A673 (cell line): ENCODE measurements around the gene FAM120AOS.

ENCODE experiments used
- EZH2 ChIP-seq: fragments of 200-600 bp; sonication (generic); IDR thresholded peaks from 2 replicates; pipeline ENCODE4 v1.6.1; 2017; ENCODE audit warnings: borderline replicate concordance, low read depth, mild to moderate bottlenecking, mixed read lengths, antibody characterized with exemption, low read length; ENCODE audit not compliant: poor library complexity, severe bottlenecking
- TF ChIP-seq, protein P1 (sequence below): fragments of 300-800, 200-600 bp; sonication (generic); conservative IDR thresholded peaks from 2 replicates; pipeline ENCODE4 v1.5.1; 2017; ENCODE audit warnings: low read depth, mild to moderate bottlenecking, antibody characterized with exemption, low read length, moderate library complexity, mixed read lengths

DNA sequence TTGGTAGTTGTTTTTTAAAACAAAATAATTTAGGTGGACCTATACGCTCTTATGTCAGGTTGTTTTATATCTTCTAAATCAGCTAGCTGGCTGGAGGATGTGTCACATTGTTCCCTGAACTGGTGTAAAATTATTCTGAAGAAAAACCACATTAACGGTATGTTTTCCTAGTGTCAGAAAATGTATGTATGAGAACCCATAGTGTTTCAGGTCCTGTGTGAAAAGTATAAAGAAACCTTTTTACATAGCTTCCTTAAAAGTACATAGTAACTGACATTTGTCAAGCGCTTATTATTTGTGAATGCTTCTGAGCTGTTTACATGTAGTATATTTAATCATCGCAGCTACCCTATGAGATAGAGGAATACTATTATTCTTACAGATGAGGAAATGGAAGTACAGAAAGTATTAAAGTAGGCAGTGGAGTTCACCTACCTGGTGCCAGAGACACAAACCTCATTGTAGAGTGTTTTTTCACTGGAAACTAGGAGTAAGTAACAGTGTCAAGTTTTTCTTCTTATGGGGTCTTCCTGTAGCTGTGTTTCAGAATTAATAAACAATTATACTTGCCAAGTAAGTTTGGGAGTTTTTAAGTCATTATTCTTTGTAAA is 10.4 kb upstream of the FAM120AOS start:
- TF ChIP-seq, protein P1, sequence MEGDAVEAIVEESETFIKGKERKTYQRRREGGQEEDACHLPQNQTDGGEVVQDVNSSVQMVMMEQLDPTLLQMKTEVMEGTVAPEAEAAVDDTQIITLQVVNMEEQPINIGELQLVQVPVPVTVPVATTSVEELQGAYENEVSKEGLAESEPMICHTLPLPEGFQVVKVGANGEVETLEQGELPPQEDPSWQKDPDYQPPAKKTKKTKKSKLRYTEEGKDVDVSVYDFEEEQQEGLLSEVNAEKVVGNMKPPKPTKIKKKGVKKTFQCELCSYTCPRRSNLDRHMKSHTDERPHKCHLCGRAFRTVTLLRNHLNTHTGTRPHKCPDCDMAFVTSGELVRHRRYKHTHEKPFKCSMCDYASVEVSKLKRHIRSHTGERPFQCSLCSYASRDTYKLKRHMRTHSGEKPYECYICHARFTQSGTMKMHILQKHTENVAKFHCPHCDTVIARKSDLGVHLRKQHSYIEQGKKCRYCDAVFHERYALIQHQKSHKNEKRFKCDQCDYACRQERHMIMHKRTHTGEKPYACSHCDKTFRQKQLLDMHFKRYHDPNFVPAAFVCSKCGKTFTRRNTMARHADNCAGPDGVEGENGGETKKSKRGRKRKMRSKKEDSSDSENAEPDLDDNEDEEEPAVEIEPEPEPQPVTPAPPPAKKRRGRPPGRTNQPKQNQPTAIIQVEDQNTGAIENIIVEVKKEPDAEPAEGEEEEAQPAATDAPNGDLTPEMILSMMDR, result no peak
- no peak for TF ChIP-seq EZH2
